Measurements from ENCODE around the gene LEUTX. TPM values are rescaled to one million over a fixed set of nuclear protein-coding genes. Genes with fewer than 3 reads are reported as not detected.
"Not testable (repeated sequence)": the region's sequence is repeated elsewhere in the genome, so short reads cannot be mapped to it uniquely, and the experiment has no call there.

The LEUTX gene
- total RNA-seq, 1 experiment from 2014 or later = not detected

- no peaks in the 10 kb centered on the region for H3K27me3 ChIP-seq (ENCODE audit: control insufficient read depth, insufficient read depth, low read length)
- DNase-seq = no peak
- H3K4me3 ChIP-seq (ENCODE audit: insufficient read depth, low read depth, low read length) = no peak overlapping the region
- H3K36me3 ChIP-seq (replicated peaks; ENCODE audit: control insufficient read depth, insufficient read depth, low read length) = no peaks in the 10 kb centered on the region
Measured at GRCh38 chr19:39805104-39805503, 26.4 kb downstream of the LEUTX start.

- no peaks in the 10 kb centered on the region for H3K27me3 ChIP-seq (ENCODE audit: control insufficient read depth, insufficient read depth, low read length)
- H3K4me3 ChIP-seq (ENCODE audit: insufficient read depth, low read depth, low read length) = no peak overlapping the region
- H3K36me3 ChIP-seq (replicated peaks; ENCODE audit: control insufficient read depth, insufficient read depth, low read length) = no peaks in the 10 kb centered on the region
- no peak for DNase-seq
Measured at GRCh38 chr19:39807846-39808364, 29.3 kb downstream of the LEUTX start.

DNA sequence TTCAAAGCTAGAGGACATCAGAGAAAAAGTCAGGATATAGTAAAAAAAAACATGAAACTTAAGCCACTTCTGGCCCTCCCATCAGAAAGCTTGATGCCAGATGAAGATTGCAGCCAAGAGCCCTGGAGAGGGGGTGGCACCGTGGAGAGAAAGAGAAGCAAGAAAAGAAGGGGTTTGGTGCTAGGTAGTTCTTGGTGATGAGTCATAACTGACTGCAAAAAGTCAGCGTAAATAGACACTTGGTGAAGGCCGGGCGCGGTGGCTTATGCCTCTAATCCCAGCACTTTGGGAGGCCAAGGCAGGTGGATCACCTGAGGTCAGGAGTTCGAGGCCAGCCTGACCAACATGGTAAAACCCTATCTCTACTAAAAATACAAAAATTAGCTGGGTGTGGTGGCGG lies 30.0 kb downstream of the LEUTX start:
- not testable (repeated sequence) for H3K27me3 ChIP-seq (ENCODE audit: control insufficient read depth, insufficient read depth, low read length); H3K4me3 ChIP-seq (ENCODE audit: insufficient read depth, low read depth, low read length); H3K36me3 ChIP-seq (replicated peaks; ENCODE audit: control insufficient read depth, insufficient read depth, low read length); DNase-seq

- Histone ChIP-seq H3K36me3 (replicated peaks; ENCODE audit: control insufficient read depth, insufficient read depth, low read length) (no peaks in the 10 kb centered on the region), H3K27me3 (ENCODE audit: control insufficient read depth, insufficient read depth, low read length) (no peaks in the 10 kb centered on the region), H3K4me3 (ENCODE audit: insufficient read depth, low read depth, low read length) (no peak overlapping the region)
- no peak for DNase-seq
Measured at GRCh38 chr19:39809368-39809767, 30.7 kb downstream of the LEUTX start.

- no peak for DNase-seq
- H3K27me3 ChIP-seq (ENCODE audit: control insufficient read depth, insufficient read depth, low read length) = no peaks in the 10 kb centered on the region
- no peak overlapping the region for H3K4me3 ChIP-seq (ENCODE audit: insufficient read depth, low read depth, low read length)
- H3K36me3 ChIP-seq (replicated peaks; ENCODE audit: control insufficient read depth, insufficient read depth, low read length) = no peaks in the 10 kb centered on the region
Measured at GRCh38 chr19:39810424-39810823, 31.8 kb downstream of the LEUTX start.

- H3K36me3 ChIP-seq (replicated peaks; ENCODE audit: control insufficient read depth, insufficient read depth, low read length) = no peaks in the 10 kb centered on the region
- DNase-seq = no peak
- no peak overlapping the region for H3K4me3 ChIP-seq (ENCODE audit: insufficient read depth, low read depth, low read length)
- H3K27me3 ChIP-seq (ENCODE audit: control insufficient read depth, insufficient read depth, low read length) = no peaks in the 10 kb centered on the region
Measured at GRCh38 chr19:39811064-39811463, 32.4 kb downstream of the LEUTX start.

GRCh38 chr19:39813264-39813993 lies 34.8 kb downstream of the LEUTX start:
- no peaks in the 10 kb centered on the region for H3K27me3 ChIP-seq (ENCODE audit: control insufficient read depth, insufficient read depth, low read length)
- H3K4me3 ChIP-seq (ENCODE audit: insufficient read depth, low read depth, low read length) = no peak overlapping the region
- no peaks in the 10 kb centered on the region for H3K36me3 ChIP-seq (replicated peaks; ENCODE audit: control insufficient read depth, insufficient read depth, low read length)
- no peak for DNase-seq

- H3K27me3 ChIP-seq (ENCODE audit: control insufficient read depth, insufficient read depth, low read length); DNase-seq; H3K36me3 ChIP-seq (replicated peaks; ENCODE audit: control insufficient read depth, insufficient read depth, low read length); H3K4me3 ChIP-seq (ENCODE audit: insufficient read depth, low read depth, low read length): not testable (repeated sequence)
Measured at GRCh38 chr19:39814111-39814510, 35.5 kb downstream of the LEUTX start.

DNA sequence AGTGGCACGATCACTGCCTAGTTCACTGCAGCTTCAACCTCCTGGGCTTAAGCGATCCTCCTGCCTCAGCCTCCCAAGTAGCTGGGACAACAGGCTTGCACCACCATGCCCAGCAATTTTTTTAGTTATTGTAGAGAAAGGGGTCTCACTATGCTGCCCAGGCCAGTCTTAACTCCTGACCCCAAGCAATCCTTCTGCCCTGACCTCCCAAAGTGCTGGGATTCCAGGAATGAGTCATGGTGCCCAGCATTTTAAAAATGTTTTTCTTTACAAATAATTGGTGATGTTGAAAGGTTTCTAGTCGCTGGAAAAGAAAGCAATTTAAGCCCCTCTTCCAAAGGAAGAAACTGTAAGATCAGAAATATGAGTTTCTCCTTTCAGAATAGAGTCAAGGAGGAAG lies 35.9 kb downstream of the LEUTX start:
- Histone ChIP-seq H3K4me3 (ENCODE audit: insufficient read depth, low read depth, low read length) (no peak overlapping the region), H3K36me3 (replicated peaks; ENCODE audit: control insufficient read depth, insufficient read depth, low read length) (no peaks in the 10 kb centered on the region), H3K27me3 (ENCODE audit: control insufficient read depth, insufficient read depth, low read length) (no peaks in the 10 kb centered on the region)
- DNase-seq = no peak

GRCh38 chr19:39816287-39817048 lies 37.8 kb downstream of the LEUTX start:
- Histone ChIP-seq H3K4me3 (ENCODE audit: insufficient read depth, low read depth, low read length) (no peak overlapping the region), H3K36me3 (replicated peaks; ENCODE audit: control insufficient read depth, insufficient read depth, low read length) (no peaks in the 10 kb centered on the region), H3K27me3 (ENCODE audit: control insufficient read depth, insufficient read depth, low read length) (no peaks in the 10 kb centered on the region)
- no peak for DNase-seq

- Histone ChIP-seq H3K27me3 (ENCODE audit: control insufficient read depth, insufficient read depth, low read length) (no peaks in the 10 kb centered on the region), H3K4me3 (ENCODE audit: insufficient read depth, low read depth, low read length) (no peak overlapping the region), H3K36me3 (replicated peaks; ENCODE audit: control insufficient read depth, insufficient read depth, low read length) (no peaks in the 10 kb centered on the region)
- DNase-seq = no peak
Measured at GRCh38 chr19:39817888-39818561, 39.4 kb downstream of the LEUTX start.

DNA sequence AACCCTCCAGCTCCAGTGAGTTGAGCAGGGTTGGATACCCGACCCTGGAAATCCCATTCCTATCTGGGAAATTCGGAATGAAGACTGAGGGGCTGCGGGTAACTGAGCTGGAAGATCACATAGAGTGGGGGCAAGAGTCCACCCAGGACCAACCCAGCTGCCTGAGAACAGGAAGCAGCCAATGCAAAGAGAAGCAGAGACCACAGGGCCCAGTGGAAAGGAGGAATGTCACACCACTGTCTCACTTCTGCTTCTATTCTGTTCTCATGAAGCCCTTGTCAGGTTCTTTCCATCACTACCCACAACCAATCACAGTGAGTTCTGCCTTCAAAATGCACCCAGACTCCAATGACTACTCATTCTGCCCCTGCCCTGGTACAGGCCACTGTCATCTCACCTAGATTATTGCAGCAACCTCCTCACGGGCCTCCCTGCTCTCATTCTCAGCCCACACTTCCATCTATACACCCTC lies 40.0 kb downstream of the LEUTX start:
- no peaks in the 10 kb centered on the region for H3K36me3 ChIP-seq (replicated peaks; ENCODE audit: control insufficient read depth, insufficient read depth, low read length)
- H3K27me3 ChIP-seq (ENCODE audit: control insufficient read depth, insufficient read depth, low read length) = no peaks in the 10 kb centered on the region
- no peak overlapping the region for H3K4me3 ChIP-seq (ENCODE audit: insufficient read depth, low read depth, low read length)
- DNase-seq = no peak

DNA sequence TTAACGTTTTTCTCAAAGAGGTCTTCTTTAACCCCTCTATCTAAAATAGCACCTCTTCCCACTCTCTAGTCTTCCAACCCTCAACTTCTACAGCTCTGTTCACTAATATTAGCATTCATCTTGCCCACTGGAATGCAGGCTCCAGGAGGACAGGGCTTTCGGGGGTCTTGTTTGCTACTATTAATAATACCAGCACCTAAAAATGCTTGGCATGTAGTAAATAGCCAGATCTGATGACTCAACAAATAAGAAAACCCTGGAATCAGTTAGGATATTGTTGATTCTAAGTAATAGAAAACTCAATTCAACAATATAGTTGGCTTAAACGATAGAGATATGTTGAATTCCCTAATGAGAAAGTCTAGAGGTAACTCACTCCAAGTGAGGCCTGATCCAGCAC lies 41.1 kb downstream of the LEUTX start:
- no peak overlapping the region for H3K4me3 ChIP-seq (ENCODE audit: insufficient read depth, low read depth, low read length)
- H3K27me3 ChIP-seq (ENCODE audit: control insufficient read depth, insufficient read depth, low read length) = no peaks in the 10 kb centered on the region
- H3K36me3 ChIP-seq (replicated peaks; ENCODE audit: control insufficient read depth, insufficient read depth, low read length) = no peaks in the 10 kb centered on the region
- DNase-seq = no peak

GRCh38 chr19:39820696-39821095 lies 42.0 kb downstream of the LEUTX start:
- no peaks in the 10 kb centered on the region for H3K36me3 ChIP-seq (replicated peaks; ENCODE audit: control insufficient read depth, insufficient read depth, low read length)
- DNase-seq = no peak
- no peak overlapping the region for H3K4me3 ChIP-seq (ENCODE audit: insufficient read depth, low read depth, low read length)
- no peaks in the 10 kb centered on the region for H3K27me3 ChIP-seq (ENCODE audit: control insufficient read depth, insufficient read depth, low read length)

Measured in H7 (cell line).